Subcutaneous preadipocyte (primary cell): Measurements from ENCODE around the gene CTNNA2. TPM values are rescaled to one million over a fixed set of nuclear protein-coding genes. Genes with fewer than 3 reads are reported as not detected.

Source experiments
- small RNA-seq: library from RNA; depleted of rRNA; stranded (forward); fragments of <200 nt; gene quantifications from one replicate; pipeline ENCODE3, GENCODE V24; 2012
- total RNA-seq: library from RNA; depleted of rRNA; stranded (reverse); fragments of >200 nt; gene quantifications from 2 replicates; pipeline ENCODE4 v1.2.3, GENCODE V29; 2012

CTNNA2 gene
- not detected in 2 replicates for total RNA-seq

GRCh38 chr2:79512442-79513401 is at the start of gene CTNNA2:
Gene CTNNA2 (plus strand): TSS chr2:79513051.

DNA sequence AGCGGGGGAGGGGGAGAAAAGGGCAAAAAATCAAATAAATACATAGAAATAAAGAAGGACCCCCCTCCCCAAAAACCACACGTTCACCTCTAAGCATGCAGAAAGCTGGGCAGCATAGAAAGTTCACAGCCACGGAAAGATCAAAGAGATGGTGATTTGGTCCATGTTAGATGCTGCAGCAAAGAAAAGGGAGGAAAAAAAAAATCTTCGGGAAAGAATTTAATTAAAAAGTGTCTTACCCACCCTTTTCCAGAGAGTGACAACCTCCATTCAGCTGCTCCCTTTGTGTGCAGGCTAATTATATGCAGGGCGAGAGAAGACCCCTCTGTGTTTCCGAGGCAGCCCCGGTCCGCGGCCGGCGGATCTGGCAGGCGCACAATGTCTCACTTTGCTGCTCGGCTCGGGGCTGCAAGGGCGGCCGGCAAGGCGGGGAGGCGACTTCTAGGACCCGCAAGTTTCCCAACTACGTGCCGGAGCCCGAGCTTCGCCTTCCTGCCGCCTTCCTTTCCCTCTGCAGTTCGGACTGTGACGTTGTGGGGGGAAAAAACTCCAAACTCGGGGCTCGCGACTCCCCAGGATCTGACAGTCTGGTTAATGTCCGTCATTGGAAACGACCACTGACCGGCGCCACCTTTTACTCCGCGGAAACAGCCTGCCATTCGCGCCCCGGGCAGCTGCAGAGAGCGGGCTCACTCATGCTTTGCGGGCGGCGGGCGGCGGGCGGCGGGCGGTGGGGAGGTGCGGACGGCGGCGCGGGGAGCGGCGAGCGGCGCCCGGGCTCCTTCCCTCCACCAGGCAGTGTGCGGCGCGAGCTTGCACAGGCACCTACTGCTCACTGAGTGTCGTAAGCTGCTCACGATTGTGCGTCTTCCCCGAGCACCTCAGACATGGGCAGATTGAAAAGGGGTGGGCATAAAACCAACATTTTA is 791.3 kb downstream of the CTNNA2 start, which contains the start of gene LRRTM1:
LRRTM1 (minus strand) TSS at position 844 of the 929 bp plus-strand sequence. CDS start 933 bp downstream, outside the sequence.

Small RNA genes within 50 kb of the gene (small RNA-seq; reads per million reads assigned to genes)
- gene MIR4264 = not detected
- gene MIR8080 = not detected
- not detected for gene RNU6-561P
